Fibroblast of skin of left biceps (primary cell): Measurements from ENCODE around the gene CIC.
"Not testable (repeated sequence)": the region's sequence is repeated elsewhere in the genome, so short reads cannot be mapped to it uniquely, and the experiment has no call there.

Source experiments
- DNase-seq, 2 experiments: peaks; one replicate each; pipeline ENCODE4 v3.0.0-alpha.2; 2013; ENCODE audit warnings: low read depth in 2 of 2

CIC gene

GRCh38 chr19:42255766-42256745, 13.0 kb upstream of the CIC start:
- no peak for DNase-seq

- DNase-seq = not testable (repeated sequence)
Observed at GRCh38 chr19:42257842-42258241, 11.2 kb upstream of the CIC start.

- no peak for DNase-seq
Observed at GRCh38 chr19:42261763-42262162, 7.3 kb upstream of the CIC start.

- DNase-seq = not testable (repeated sequence)
Observed at GRCh38 chr19:42266105-42266504, 2.9 kb upstream of the CIC start.

- not testable (repeated sequence) for DNase-seq
Observed at GRCh38 chr19:42266928-42267603, 2.0 kb upstream of the CIC start.

- no peak for DNase-seq
Observed at GRCh38 chr19:42267644-42268141, 1.4 kb upstream of the CIC start.

GRCh38 chr19:42268142-42268703, 829 bp upstream of the CIC start:
- DNase-seq = peak; percentile 98 to 99

- DNase-seq = no peak
Observed at GRCh38 chr19:42269478-42270345, 660 bp downstream of the CIC start.

- no peak for DNase-seq
Observed at GRCh38 chr19:42270346-42271044, 1.4 kb downstream of the CIC start.

- no peak for DNase-seq
Observed at GRCh38 chr19:42271045-42271419, 2.0 kb downstream of the CIC start.

GRCh38 chr19:42271861-42272534, 2.9 kb downstream of the CIC start:
- DNase-seq = no peak

- no peak for DNase-seq
Observed at GRCh38 chr19:42272535-42272897, 3.5 kb downstream of the CIC start.

GRCh38 chr19:42272989-42273406, 3.9 kb downstream of the CIC start:
- no peak for DNase-seq

GRCh38 chr19:42273407-42274064, 4.5 kb downstream of the CIC start:
- no peak for DNase-seq

GRCh38 chr19:42274065-42274682, 5.1 kb downstream of the CIC start:
- no peak for DNase-seq

GRCh38 chr19:42275103-42275502, 6.1 kb downstream of the CIC start:
- no peak for DNase-seq

GRCh38 chr19:42275517-42275916, 6.5 kb downstream of the CIC start:
- no peak for DNase-seq

- no peak for DNase-seq
Observed at GRCh38 chr19:42276284-42276683, 7.2 kb downstream of the CIC start.

GRCh38 chr19:42276821-42277220, 7.8 kb downstream of the CIC start:
- DNase-seq = no peak
